OCI-LY7 (cell line): Measurements from ENCODE around the gene CNDP1.

Experiments
- CTCF ChIP-seq: fragments of 200-600 bp; sonication (generic); conservative IDR thresholded peaks from 2 replicates; pipeline ENCODE4 v1.5.1; 2014; ENCODE audit warnings: mild to moderate bottlenecking, antibody characterized with exemption, low read length, moderate library complexity, mixed read lengths
- EZH2phosphoT487 ChIP-seq: fragments of 200-600 bp; sonication (generic); IDR thresholded peaks from 2 replicates; pipeline ENCODE4 v1.6.1; 2018; ENCODE audit warnings: low read depth, borderline replicate concordance, mild to moderate bottlenecking, mixed run types, antibody characterized with exemption, low read length, moderate library complexity, mixed read lengths

GRCh38 chr18:74574916-74575315 is 40.6 kb downstream of the CNDP1 start:
- TF ChIP-seq CTCF (no peak), EZH2phosphoT487 (no peak)
